ENCODE data around the gene CYP4F2.

Gene CYP4F2

DNA sequence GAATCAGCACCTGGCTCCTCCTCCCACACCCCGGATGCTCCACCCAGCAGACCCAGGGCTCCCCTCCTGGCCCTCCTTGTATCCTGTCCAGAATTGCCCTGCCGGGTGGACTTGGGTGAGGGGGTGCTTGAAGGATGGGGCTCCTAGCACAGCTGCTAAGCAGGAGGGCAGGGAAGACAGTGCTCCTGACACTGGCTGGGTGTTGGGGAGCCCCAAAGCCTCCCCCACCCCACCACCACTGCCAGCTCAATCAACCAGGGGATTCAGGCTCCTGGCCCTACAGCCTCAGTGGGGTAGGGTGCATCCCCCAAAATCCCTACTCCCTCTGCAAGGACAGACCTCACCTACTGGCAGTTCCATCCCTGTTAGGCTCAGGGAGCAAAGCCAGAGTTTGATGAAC is 39.1 kb upstream of the CYP4F2 start:
- H3K4ac ChIP-seq (ENCODE audit: low read depth, low read length), result no peak overlapping the region

DNA sequence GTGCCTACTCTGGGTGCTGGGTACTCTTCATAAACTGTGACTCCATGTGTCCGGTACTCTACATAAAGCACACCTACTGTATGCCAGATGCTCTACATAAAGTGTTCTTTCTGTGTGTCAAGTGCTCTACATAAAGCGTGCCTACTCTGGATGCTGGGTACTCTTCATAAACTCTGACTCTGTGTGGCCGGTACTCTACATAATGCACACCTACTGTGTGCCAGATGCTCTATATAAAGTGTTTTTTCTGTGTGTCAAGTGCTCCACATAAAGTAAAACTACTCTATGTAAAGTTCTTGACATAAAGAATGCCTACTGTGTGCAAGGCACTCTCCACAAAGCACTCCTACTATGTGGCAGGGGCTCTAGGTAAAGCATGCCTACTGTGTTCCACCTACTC is 38.3 kb upstream of the CYP4F2 start:
- WGBS (ENCODE audit: extremely low coverage, insufficient coverage, insufficient read length), result no CpG with 5 or more reads among the region's 3 CpGs
- no peaks in the 10 kb centered on the region for H3K79me1 ChIP-seq (ENCODE audit: low read length)
- H3K4me2 ChIP-seq (ENCODE audit: low read length), result no peak overlapping the region
- H2AK5ac ChIP-seq (ENCODE audit: low read length), result no peak overlapping the region
- no peak overlapping the region for H3K4me3 ChIP-seq (ENCODE audit: low read depth, low read length)
- H3K14ac ChIP-seq (ENCODE audit: low read length), result no peak overlapping the region
- H3K4ac ChIP-seq (ENCODE audit: low read depth, low read length), result no peak overlapping the region
- H4K12ac ChIP-seq (ENCODE audit: low read depth, low read length), result no peak overlapping the region
- H4K8ac ChIP-seq (ENCODE audit: low read depth, low read length), result no peak overlapping the region
- no peak overlapping the region for H4K91ac ChIP-seq (ENCODE audit: low read depth, low read length)
- no peak overlapping the region for H3K23ac ChIP-seq (ENCODE audit: low read length)
- no peak overlapping the region for H2BK12ac ChIP-seq (ENCODE audit: low read length)
- no peaks in the 10 kb centered on the region for H3K79me2 ChIP-seq (ENCODE audit: control insufficient read depth, insufficient read depth, low read length, poor library complexity)
- no peak overlapping the region for H3K9ac ChIP-seq (ENCODE audit: low read length)
- no peak overlapping the region for H3K27ac ChIP-seq (ENCODE audit: low read depth, low read length)
- no peak overlapping the region for H3K18ac ChIP-seq (ENCODE audit: low read length)
- DNase-seq, result no peak
- peaks cover 3% of the 10 kb centered on the region for H3K27me3 ChIP-seq (ENCODE audit: insufficient read depth, low read length)
- no peaks in the 10 kb centered on the region for H3K36me3 ChIP-seq (ENCODE audit: control insufficient read depth in 1 of 2, insufficient read depth in 2 of 2, low read length in 2 of 2)
- H2BK5ac ChIP-seq (ENCODE audit: low read depth, low read length, poor library complexity), result no peak overlapping the region
- H3K9me3 ChIP-seq (ENCODE audit: insufficient read depth, low read depth, low read length), result peaks cover 47% of the 10 kb centered on the region
- no peaks in the 10 kb centered on the region for H3K4me1 ChIP-seq (ENCODE audit: control insufficient read depth in 1 of 2, insufficient read depth in 2 of 2, low read length in 2 of 2)
- H2AFZ ChIP-seq (ENCODE audit: insufficient read depth, low read length, poor library complexity), result no peak overlapping the region
- no peak overlapping the region for H2BK120ac ChIP-seq (ENCODE audit: insufficient read depth, low read length, poor library complexity)

More for the DNA sequence above, 39.1 kb upstream of the CYP4F2 start:
- H4K12ac ChIP-seq (ENCODE audit: low read depth, low read length), result no peak overlapping the region
- no peak overlapping the region for H3K14ac ChIP-seq (ENCODE audit: low read length)
- no peak overlapping the region for H3K18ac ChIP-seq (ENCODE audit: low read length)
- H3K79me2 ChIP-seq (ENCODE audit: control insufficient read depth, insufficient read depth, low read length, poor library complexity), result no peaks in the 10 kb centered on the region
- H3K23ac ChIP-seq (ENCODE audit: low read length), result no peak overlapping the region
- no peak overlapping the region for H2BK12ac ChIP-seq (ENCODE audit: low read length)
- H3K4me2 ChIP-seq (ENCODE audit: low read length), result no peak overlapping the region
- H3K9me3 ChIP-seq (ENCODE audit: insufficient read depth, low read depth, low read length), result peaks cover 45% of the 10 kb centered on the region
- no peaks in the 10 kb centered on the region for H3K79me1 ChIP-seq (ENCODE audit: low read length)
- no peak overlapping the region for H2AFZ ChIP-seq (ENCODE audit: insufficient read depth, low read length, poor library complexity)
- no peak overlapping the region for H2BK5ac ChIP-seq (ENCODE audit: low read depth, low read length, poor library complexity)
- H4K91ac ChIP-seq (ENCODE audit: low read depth, low read length), result no peak overlapping the region
- no peak overlapping the region for H3K4me3 ChIP-seq (ENCODE audit: low read depth, low read length)
- H2AK5ac ChIP-seq (ENCODE audit: low read length), result no peak overlapping the region
- no peaks in the 10 kb centered on the region for H3K36me3 ChIP-seq (ENCODE audit: control insufficient read depth in 1 of 2, insufficient read depth in 2 of 2, low read length in 2 of 2)
- no CpG with 5 or more reads among the region's 2 CpGs for WGBS (ENCODE audit: extremely low coverage, insufficient coverage, insufficient read length)
- DNase-seq, result no peak
- H3K9ac ChIP-seq (ENCODE audit: low read length), result no peak overlapping the region
- H3K27me3 ChIP-seq (ENCODE audit: insufficient read depth, low read length), result peaks cover 3% of the 10 kb centered on the region
- no peak overlapping the region for H2BK120ac ChIP-seq (ENCODE audit: insufficient read depth, low read length, poor library complexity)
- H3K4me1 ChIP-seq (ENCODE audit: control insufficient read depth in 1 of 2, insufficient read depth in 2 of 2, low read length in 2 of 2), result no peaks in the 10 kb centered on the region
- H3K27ac ChIP-seq (ENCODE audit: low read depth, low read length), result no peak overlapping the region
- no peak overlapping the region for H4K8ac ChIP-seq (ENCODE audit: low read depth, low read length)

DNA sequence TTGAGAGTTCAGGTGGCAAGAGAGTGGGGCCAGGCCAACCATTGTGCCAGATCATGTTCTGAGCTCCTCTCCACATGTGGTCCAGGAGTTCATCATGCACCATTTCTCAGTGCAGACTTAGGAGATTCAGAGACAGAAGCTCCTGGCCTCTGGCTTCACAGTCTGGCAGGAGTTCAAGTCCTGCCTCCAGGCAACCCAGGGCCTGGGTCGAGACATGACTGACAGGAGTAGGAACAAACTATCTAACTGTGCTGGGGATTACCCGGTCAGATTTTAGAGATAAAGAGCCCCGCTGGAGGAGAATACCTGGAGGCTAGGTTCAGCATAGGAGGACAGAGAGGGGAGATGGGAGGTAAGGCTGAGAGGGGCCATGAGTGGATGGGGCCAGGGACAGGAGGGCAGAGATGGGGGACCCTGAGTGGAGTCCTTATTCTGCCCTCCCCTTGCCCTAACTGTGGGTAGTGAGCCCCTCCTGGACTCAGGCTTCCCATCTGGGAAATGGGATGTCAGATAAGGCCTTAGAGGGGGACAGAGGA is 37.4 kb upstream of the CYP4F2 start:
- Histone ChIP-seq H2BK5ac (ENCODE audit: low read depth, low read length, poor library complexity) (no peak overlapping the region), H3K4me1 (ENCODE audit: control insufficient read depth in 1 of 2, insufficient read depth in 2 of 2, low read length in 2 of 2) (no peaks in the 10 kb centered on the region), H2BK120ac (ENCODE audit: insufficient read depth, low read length, poor library complexity) (no peak overlapping the region), H3K79me2 (ENCODE audit: control insufficient read depth, insufficient read depth, low read length, poor library complexity) (no peaks in the 10 kb centered on the region), H2AFZ (ENCODE audit: insufficient read depth, low read length, poor library complexity) (no peak overlapping the region), H3K23ac (ENCODE audit: low read length) (no peak overlapping the region), H3K18ac (ENCODE audit: low read length) (no peak overlapping the region), H3K27ac (ENCODE audit: low read depth, low read length) (no peak overlapping the region), H3K4me2 (ENCODE audit: low read length) (no peak overlapping the region), H2BK12ac (ENCODE audit: low read length) (no peak overlapping the region), H3K27me3 (ENCODE audit: insufficient read depth, low read length) (peaks cover 3% of the 10 kb centered on the region), H3K79me1 (ENCODE audit: low read length) (no peaks in the 10 kb centered on the region), H4K91ac (ENCODE audit: low read depth, low read length) (no peak overlapping the region), H3K14ac (ENCODE audit: low read length) (no peak overlapping the region), H3K4ac (ENCODE audit: low read depth, low read length) (no peak overlapping the region), H4K12ac (ENCODE audit: low read depth, low read length) (no peak overlapping the region), H2AK5ac (ENCODE audit: low read length) (no peak overlapping the region), H3K4me3 (ENCODE audit: low read depth, low read length) (no peak overlapping the region), H4K8ac (ENCODE audit: low read depth, low read length) (no peak overlapping the region), H3K36me3 (ENCODE audit: control insufficient read depth in 1 of 2, insufficient read depth in 2 of 2, low read length in 2 of 2) (no peaks in the 10 kb centered on the region), H3K9me3 (ENCODE audit: insufficient read depth, low read depth, low read length) (peaks cover 49% of the 10 kb centered on the region), H3K9ac (ENCODE audit: low read length) (no peak overlapping the region)
- no CpG with 5 or more reads among the region's 3 CpGs for WGBS (ENCODE audit: extremely low coverage, insufficient coverage, insufficient read length)
- no peak for DNase-seq

DNA sequence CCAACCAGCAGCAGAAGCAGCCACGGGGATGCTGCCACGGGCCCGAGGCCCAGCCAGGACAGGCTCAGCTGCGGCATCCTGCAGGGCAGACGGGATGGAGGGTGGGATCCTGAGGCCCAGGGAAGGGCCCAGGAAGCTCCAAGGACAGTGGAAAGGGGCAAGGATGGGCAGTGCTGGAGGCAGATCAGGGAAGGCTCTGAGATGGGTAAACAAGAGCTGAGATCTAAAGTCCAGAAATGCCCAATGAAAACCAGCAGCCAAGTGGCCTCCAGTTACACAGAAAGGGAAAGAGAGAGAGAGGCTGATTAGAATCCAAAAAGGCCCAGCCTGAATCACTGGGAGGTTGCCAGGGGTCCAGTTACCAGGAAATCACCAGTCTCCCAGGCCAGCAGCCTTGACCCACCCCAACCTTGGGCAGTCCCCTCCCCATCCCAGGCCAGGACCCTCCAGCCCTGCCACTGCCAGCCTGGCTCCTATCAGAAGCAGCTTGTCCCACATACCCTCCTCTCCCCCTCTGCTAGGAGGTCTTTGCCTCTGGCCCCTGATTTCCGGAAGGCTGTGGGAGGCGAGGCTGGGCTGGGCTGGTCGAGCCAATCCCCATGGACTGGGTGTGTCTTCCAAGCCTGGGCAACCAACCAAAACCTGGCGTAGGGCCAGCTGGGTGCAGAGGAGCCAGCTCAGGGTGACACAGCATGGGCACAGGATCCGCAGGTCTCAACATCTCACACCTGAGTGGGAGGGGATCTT is 36.6 kb upstream of the CYP4F2 start, which contains the start of gene CYP4F11:
CYP4F11 (minus strand) TSS at position 198 of the 747 bp plus-strand sequence; CDS start at position 77, 121 bp downstream.
- H3K14ac ChIP-seq (ENCODE audit: low read length), result no peak within 1 kb of the TSS
- no peak within 1 kb of the TSS for H3K4me2 ChIP-seq (ENCODE audit: low read length)
- no peaks in the 10 kb centered on the region for H3K79me2 ChIP-seq (ENCODE audit: control insufficient read depth, insufficient read depth, low read length, poor library complexity)
- no peak within 1 kb of the TSS for H4K91ac ChIP-seq (ENCODE audit: low read depth, low read length)
- no peak within 1 kb of the TSS for H4K12ac ChIP-seq (ENCODE audit: low read depth, low read length)
- H2AFZ ChIP-seq (ENCODE audit: insufficient read depth, low read length, poor library complexity), result no peak within 1 kb of the TSS
- H3K9me3 ChIP-seq (ENCODE audit: insufficient read depth, low read depth, low read length), result peaks cover 50% of the 10 kb centered on the region
- no peak within 1 kb of the TSS for H4K8ac ChIP-seq (ENCODE audit: low read depth, low read length)
- no CpG with 5 or more reads among the region's 10 CpGs for WGBS (ENCODE audit: extremely low coverage, insufficient coverage, insufficient read length)
- no peak within 1 kb of the TSS for H2BK12ac ChIP-seq (ENCODE audit: low read length)
- no peak within 1 kb of the TSS for H3K27ac ChIP-seq (ENCODE audit: low read depth, low read length)
- no peak within 1 kb of the TSS for H3K4ac ChIP-seq (ENCODE audit: low read depth, low read length)
- H3K9ac ChIP-seq (ENCODE audit: low read length), result no peak within 1 kb of the TSS
- peak within 1 kb of the TSS; percentile 13 for H3K4me3 ChIP-seq (ENCODE audit: low read depth, low read length)
- no peak within 1 kb of the TSS for H2BK120ac ChIP-seq (ENCODE audit: insufficient read depth, low read length, poor library complexity)
- no peak within 1 kb of the TSS for H3K18ac ChIP-seq (ENCODE audit: low read length)
- H3K4me1 ChIP-seq (ENCODE audit: control insufficient read depth in 1 of 2, insufficient read depth in 2 of 2, low read length in 2 of 2), result no peaks in the 10 kb centered on the region
- H3K79me1 ChIP-seq (ENCODE audit: low read length), result no peaks in the 10 kb centered on the region
- H3K36me3 ChIP-seq (ENCODE audit: control insufficient read depth in 1 of 2, insufficient read depth in 2 of 2, low read length in 2 of 2), result no peaks in the 10 kb centered on the region
- no peak within 1 kb of the TSS for H2BK5ac ChIP-seq (ENCODE audit: low read depth, low read length, poor library complexity)
- H3K27me3 ChIP-seq (ENCODE audit: insufficient read depth, low read length), result peaks cover 3% of the 10 kb centered on the region
- no peak within 1 kb of the TSS for H3K23ac ChIP-seq (ENCODE audit: low read length)
- H2AK5ac ChIP-seq (ENCODE audit: low read length), result no peak within 1 kb of the TSS
- DNase-seq, result no peak

Measured in trophoblast cell (in vitro differentiated cells and primary cell).